Smooth muscle cell of the brain vasculature (primary cell): ENCODE results near the gene DTNBP1.

Experiments
- DNase-seq: peaks from one replicate; pipeline ENCODE4 v3.0.0-alpha.2; 2012; ENCODE audit warnings: low read depth, low spot score

DTNBP1 gene

GRCh38 chr6:15623276-15624116 lies 39.3 kb downstream of the DTNBP1 start:
- DNase-seq: peak; percentile 9

- DNase-seq: no peak
Measured at GRCh38 chr6:15622045-15622740, 40.6 kb downstream of the DTNBP1 start.

GRCh38 chr6:15621203-15622044 lies 41.4 kb downstream of the DTNBP1 start:
- no peak for DNase-seq

- DNase-seq: no peak
Measured at GRCh38 chr6:15620611-15621010, 42.2 kb downstream of the DTNBP1 start.

- DNase-seq: no peak
Measured at GRCh38 chr6:15619330-15619729, 43.5 kb downstream of the DTNBP1 start.

GRCh38 chr6:15618685-15619084 lies 44.1 kb downstream of the DTNBP1 start:
- DNase-seq: no peak

GRCh38 chr6:15616261-15616660 lies 46.6 kb downstream of the DTNBP1 start:
- DNase-seq: no peak

GRCh38 chr6:15615802-15616201 lies 47.0 kb downstream of the DTNBP1 start:
- DNase-seq: no peak

- no peak for DNase-seq
Measured at GRCh38 chr6:15614277-15614676, 48.6 kb downstream of the DTNBP1 start.

- DNase-seq: peak; percentile 29
Measured at GRCh38 chr6:15608396-15608795, 54.4 kb downstream of the DTNBP1 start.

- no peak for DNase-seq
Measured at GRCh38 chr6:15607603-15608002, 55.2 kb downstream of the DTNBP1 start.

- no peak for DNase-seq
Measured at GRCh38 chr6:15606347-15606746, 56.5 kb downstream of the DTNBP1 start.

GRCh38 chr6:15604843-15605242 lies 58.0 kb downstream of the DTNBP1 start:
- no peak for DNase-seq

GRCh38 chr6:15602154-15602553 lies 60.7 kb downstream of the DTNBP1 start:
- no peak for DNase-seq

- no peak for DNase-seq
Measured at GRCh38 chr6:15598273-15598798, 64.5 kb downstream of the DTNBP1 start.

- DNase-seq: no peak
Measured at GRCh38 chr6:15596186-15596896, 66.5 kb downstream of the DTNBP1 start.

- DNase-seq: no peak
Measured at GRCh38 chr6:15595461-15596173, 67.2 kb downstream of the DTNBP1 start.

- DNase-seq: no peak
Measured at GRCh38 chr6:15594512-15595259, 68.1 kb downstream of the DTNBP1 start.

GRCh38 chr6:15593798-15594197 lies 69.0 kb downstream of the DTNBP1 start:
- no peak for DNase-seq

GRCh38 chr6:15592610-15593009 lies 70.2 kb downstream of the DTNBP1 start:
- DNase-seq: no peak
